Measurements from ENCODE around the gene PALMD.

Gene PALMD

DNA sequence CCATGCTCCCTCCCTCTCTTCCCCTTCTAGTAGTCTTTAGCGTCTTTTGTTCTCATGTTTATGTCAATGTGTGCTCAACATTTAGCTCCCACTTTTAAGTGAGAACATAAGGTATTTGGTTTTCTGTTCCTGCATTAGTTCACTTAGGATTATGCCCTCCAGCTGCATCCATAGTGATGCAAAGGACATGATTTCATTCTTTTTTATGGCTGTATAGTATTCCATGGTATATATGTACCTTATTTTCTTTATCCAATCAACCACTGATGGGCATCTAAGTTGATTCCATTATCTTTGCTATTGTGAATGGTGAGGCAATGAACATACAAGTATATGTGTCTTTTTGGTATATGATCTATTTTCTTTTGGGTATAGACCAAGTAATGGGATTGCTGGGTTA, 38.3 kb upstream of the PALMD start:
- WGBS (ENCODE audit: insufficient coverage, insufficient read length): no CpG with 5 or more reads among the region's 1 CpG

DNA sequence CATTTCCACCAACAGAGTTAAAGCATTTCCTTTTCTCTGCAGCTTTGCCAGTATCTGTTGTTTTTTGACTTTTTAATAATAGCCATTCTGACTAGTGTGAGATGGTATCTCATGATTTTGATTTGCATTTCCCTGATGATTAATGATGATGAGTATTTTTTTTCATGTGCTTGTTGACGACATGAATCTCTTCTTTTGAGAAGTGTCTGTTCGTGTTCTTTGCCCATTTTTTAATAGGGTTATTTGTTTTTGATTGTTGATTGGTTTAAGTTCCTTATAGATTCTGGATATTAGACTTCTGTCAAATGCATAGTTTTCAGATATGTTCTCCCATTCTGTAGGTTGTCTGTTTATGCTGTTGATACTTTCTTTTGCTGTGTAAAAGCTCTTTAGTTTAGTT, 37.9 kb upstream of the PALMD start:
- DNase-seq (ENCODE audit: low read depth, low spot score): no peak
- no peaks in the 10 kb centered on the region for H3K4me1 ChIP-seq (ENCODE audit: control insufficient read depth, insufficient read depth, low read length)
- no peak overlapping the region for H3K27ac ChIP-seq (ENCODE audit: low read length)
- no peaks in the 10 kb centered on the region for H3K27me3 ChIP-seq (ENCODE audit: control insufficient read depth, insufficient read depth, low read length)
- no peaks in the 10 kb centered on the region for H3K9me3 ChIP-seq (ENCODE audit: control insufficient read depth, insufficient read depth, low read length)
- no peak overlapping the region for H3K4me3 ChIP-seq (ENCODE audit: low read length)
- H3K36me3 ChIP-seq (ENCODE audit: control insufficient read depth, insufficient read depth, low read length): no peaks in the 10 kb centered on the region
- WGBS (ENCODE audit: insufficient coverage, insufficient read length): no CpG with 5 or more reads among the region's 2 CpGs

More for the DNA sequence above, 38.3 kb upstream of the PALMD start:
- no peaks in the 10 kb centered on the region for H3K36me3 ChIP-seq (ENCODE audit: control insufficient read depth, insufficient read depth, low read length)
- no peaks in the 10 kb centered on the region for H3K27me3 ChIP-seq (ENCODE audit: control insufficient read depth, insufficient read depth, low read length)
- no peak overlapping the region for H3K4me3 ChIP-seq (ENCODE audit: low read length)
- no peak overlapping the region for H3K27ac ChIP-seq (ENCODE audit: low read length)
- H3K9me3 ChIP-seq (ENCODE audit: control insufficient read depth, insufficient read depth, low read length): no peaks in the 10 kb centered on the region
- DNase-seq (ENCODE audit: low read depth, low spot score): no peak
- no peaks in the 10 kb centered on the region for H3K4me1 ChIP-seq (ENCODE audit: control insufficient read depth, insufficient read depth, low read length)

DNA sequence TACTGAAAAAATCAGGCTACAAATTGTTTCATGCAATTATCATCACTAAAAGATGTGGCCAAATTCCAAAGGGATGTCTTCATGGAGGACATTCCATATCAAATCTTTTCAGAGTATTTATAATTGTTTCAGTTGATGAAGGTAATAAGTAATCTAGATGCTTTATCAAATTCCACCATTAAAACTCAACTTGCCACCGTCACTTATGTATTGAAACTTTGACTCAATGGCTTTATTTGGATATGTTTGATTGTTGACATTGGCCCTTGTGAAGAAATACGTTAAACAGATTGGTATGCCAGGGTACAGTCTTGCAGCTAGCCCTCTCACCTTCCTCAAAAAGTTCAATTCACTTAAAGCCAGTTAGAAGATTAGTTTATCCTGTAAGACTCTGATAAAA, 32.2 kb upstream of the PALMD start:
- H3K36me3 ChIP-seq (ENCODE audit: control insufficient read depth, insufficient read depth, low read length): no peaks in the 10 kb centered on the region
- no peak overlapping the region for H3K27ac ChIP-seq (ENCODE audit: low read length)
- H3K4me1 ChIP-seq (ENCODE audit: control insufficient read depth, insufficient read depth, low read length): no peaks in the 10 kb centered on the region
- H3K9me3 ChIP-seq (ENCODE audit: control insufficient read depth, insufficient read depth, low read length): no peaks in the 10 kb centered on the region
- no CpG with 5 or more reads among the region's 2 CpGs for WGBS (ENCODE audit: insufficient coverage, insufficient read length)
- no peak overlapping the region for H3K4me3 ChIP-seq (ENCODE audit: low read length)
- DNase-seq (ENCODE audit: low read depth, low spot score): no peak
- H3K27me3 ChIP-seq (ENCODE audit: control insufficient read depth, insufficient read depth, low read length): no peaks in the 10 kb centered on the region

DNA sequence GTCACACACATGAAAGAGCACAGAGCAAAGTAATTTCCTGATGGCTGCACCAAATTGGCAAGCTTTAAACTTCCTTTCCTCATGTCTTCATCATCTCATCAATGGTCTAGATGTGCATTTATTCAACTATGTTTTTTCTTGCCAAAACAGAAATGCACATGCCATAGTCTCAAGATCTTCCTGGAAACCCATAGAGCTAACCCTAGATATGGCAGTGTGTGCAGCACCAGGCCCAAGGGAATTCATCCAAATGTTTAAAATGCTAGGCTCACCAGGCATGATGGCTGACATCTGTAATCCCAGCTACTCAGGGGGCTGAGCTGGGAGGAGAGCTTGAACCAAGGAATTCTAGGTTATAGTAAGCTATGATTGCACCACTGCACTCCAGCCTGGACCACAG, 31.2 kb upstream of the PALMD start:
- Histone ChIP-seq H3K4me3 (ENCODE audit: low read length) (no peak overlapping the region), H3K27me3 (ENCODE audit: control insufficient read depth, insufficient read depth, low read length) (no peaks in the 10 kb centered on the region), H3K36me3 (ENCODE audit: control insufficient read depth, insufficient read depth, low read length) (no peaks in the 10 kb centered on the region), H3K4me1 (ENCODE audit: control insufficient read depth, insufficient read depth, low read length) (no peaks in the 10 kb centered on the region), H3K9me3 (ENCODE audit: control insufficient read depth, insufficient read depth, low read length) (no peaks in the 10 kb centered on the region), H3K27ac (ENCODE audit: low read length) (no peak overlapping the region)
- DNase-seq (ENCODE audit: low read depth, low spot score): no peak

DNA sequence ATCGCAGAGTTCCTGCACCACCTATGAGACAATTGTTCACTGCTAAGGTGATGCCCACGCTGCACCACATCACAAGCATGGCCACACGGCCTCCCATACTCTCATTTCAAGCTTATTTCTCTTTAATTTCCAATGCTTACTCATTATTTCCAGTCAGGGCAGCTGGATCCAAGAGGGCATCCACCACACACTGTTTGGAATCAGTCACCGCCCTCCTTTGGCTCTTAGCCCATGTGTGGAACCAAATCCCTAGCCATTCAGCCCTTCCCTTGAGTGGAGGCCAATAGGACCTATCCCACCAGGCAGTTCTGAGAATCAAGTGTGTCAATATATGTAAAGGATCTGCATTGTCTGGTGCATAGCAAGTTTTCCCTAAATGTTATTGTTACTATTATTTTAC, 26.3 kb upstream of the PALMD start:
- Histone ChIP-seq H3K36me3 (ENCODE audit: control insufficient read depth, insufficient read depth, low read length) (no peaks in the 10 kb centered on the region), H3K9me3 (ENCODE audit: control insufficient read depth, insufficient read depth, low read length) (no peaks in the 10 kb centered on the region), H3K4me3 (ENCODE audit: low read length) (no peak overlapping the region), H3K4me1 (ENCODE audit: control insufficient read depth, insufficient read depth, low read length) (no peaks in the 10 kb centered on the region), H3K27me3 (ENCODE audit: control insufficient read depth, insufficient read depth, low read length) (no peaks in the 10 kb centered on the region), H3K27ac (ENCODE audit: low read length) (no peak overlapping the region)
- no peak for DNase-seq (ENCODE audit: low read depth, low spot score)
- no CpG with 5 or more reads among the region's 4 CpGs for WGBS (ENCODE audit: insufficient coverage, insufficient read length)

DNA sequence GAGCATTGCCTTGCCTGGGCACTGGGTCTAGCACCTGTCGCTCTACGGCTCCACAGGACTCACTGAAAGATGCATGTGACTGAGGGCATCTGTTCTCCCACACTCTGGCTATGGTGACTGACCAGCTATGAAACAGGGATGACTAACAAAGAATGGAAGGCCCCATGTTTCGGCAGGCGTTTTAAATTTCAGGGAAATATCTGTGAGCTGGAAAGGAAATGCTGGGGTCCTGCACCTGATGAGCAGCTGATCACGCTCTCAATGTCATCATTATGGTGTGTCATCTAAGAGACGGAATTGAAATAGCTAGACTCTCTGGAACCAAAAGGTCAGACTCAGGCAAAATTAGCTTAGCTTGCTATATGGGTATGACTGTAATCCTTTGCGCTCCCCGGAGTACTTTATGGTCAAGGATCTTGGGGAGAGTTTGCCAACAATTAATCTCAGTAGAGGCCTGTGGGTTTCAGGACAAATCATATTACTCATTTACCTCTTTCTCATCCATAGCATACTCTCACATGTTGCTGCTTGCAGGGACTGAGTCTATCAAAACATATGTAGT, 24.5 kb upstream of the PALMD start:
- no peak for DNase-seq (ENCODE audit: low read depth, low spot score)
- no peak overlapping the region for H3K27ac ChIP-seq (ENCODE audit: low read length)
- WGBS (ENCODE audit: insufficient coverage, insufficient read length): no CpG with 5 or more reads among the region's 8 CpGs
- no peaks in the 10 kb centered on the region for H3K4me1 ChIP-seq (ENCODE audit: control insufficient read depth, insufficient read depth, low read length)
- no peaks in the 10 kb centered on the region for H3K9me3 ChIP-seq (ENCODE audit: control insufficient read depth, insufficient read depth, low read length)
- no peak overlapping the region for H3K4me3 ChIP-seq (ENCODE audit: low read length)
- no peaks in the 10 kb centered on the region for H3K36me3 ChIP-seq (ENCODE audit: control insufficient read depth, insufficient read depth, low read length)
- H3K27me3 ChIP-seq (ENCODE audit: control insufficient read depth, insufficient read depth, low read length): no peaks in the 10 kb centered on the region

DNA sequence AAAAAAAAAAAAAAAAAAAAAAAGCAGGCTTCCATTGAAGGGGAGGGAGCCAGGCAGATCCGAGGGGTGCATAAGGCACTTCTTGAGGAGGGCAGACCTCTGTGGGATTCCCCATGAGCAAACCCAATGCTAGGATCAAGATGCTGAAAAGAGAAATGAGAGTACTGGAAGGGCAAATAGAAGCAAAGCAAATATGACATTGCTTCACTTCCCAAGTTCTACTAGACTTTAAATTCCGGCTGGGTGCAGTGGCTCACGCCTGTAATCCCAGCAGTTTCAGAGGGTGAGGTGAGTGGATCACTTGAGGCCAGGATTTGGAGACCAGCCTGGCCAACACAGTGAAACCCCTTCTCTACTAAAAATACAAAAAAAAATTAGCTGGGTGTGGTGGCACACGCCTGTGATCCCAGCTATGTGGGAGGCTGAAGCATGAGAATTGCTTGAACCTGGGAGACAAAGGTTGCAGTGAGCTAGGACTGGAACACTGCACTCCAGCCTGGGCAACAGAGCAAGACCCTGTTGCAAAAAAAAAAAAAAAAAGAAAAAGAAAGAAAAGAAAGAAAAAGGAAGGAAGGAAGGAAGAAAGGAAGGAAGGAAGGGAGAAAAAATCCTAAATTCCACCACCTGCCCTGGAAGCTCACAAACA, 23.1 kb upstream of the PALMD start:
- no peak for DNase-seq (ENCODE audit: low read depth, low spot score)
- Histone ChIP-seq H3K36me3 (ENCODE audit: control insufficient read depth, insufficient read depth, low read length) (no peaks in the 10 kb centered on the region), H3K27me3 (ENCODE audit: control insufficient read depth, insufficient read depth, low read length) (no peaks in the 10 kb centered on the region), H3K4me1 (ENCODE audit: control insufficient read depth, insufficient read depth, low read length) (no peaks in the 10 kb centered on the region), H3K4me3 (ENCODE audit: low read length) (no peak overlapping the region), H3K27ac (ENCODE audit: low read length) (no peak overlapping the region), H3K9me3 (ENCODE audit: control insufficient read depth, insufficient read depth, low read length) (no peaks in the 10 kb centered on the region)
- no CpG with 5 or more reads among the region's 4 CpGs for whole genome bisulfite sequencing (ENCODE audit: insufficient coverage, insufficient read length)

DNA sequence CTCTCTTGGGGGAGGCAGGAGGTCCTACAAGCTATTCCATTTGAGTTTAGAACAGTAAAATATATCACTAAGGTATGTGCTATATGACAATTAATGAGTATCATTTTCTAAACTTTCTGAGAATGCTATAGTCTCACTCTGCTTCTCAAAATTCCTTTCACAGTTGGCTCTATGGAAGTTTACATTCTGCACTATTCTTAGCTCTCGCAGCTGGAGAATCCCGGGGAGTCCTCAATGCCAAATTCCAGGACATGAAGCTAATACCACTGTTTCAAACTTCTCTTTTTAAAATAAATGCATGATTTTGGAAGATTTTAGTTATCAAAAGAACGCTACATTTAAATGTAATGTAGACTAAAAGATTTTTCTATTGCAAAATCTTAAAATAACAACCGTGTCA, 22.4 kb upstream of the PALMD start:
- no peaks in the 10 kb centered on the region for H3K4me1 ChIP-seq (ENCODE audit: control insufficient read depth, insufficient read depth, low read length)
- no peaks in the 10 kb centered on the region for H3K27me3 ChIP-seq (ENCODE audit: control insufficient read depth, insufficient read depth, low read length)
- H3K4me3 ChIP-seq (ENCODE audit: low read length): no peak overlapping the region
- H3K9me3 ChIP-seq (ENCODE audit: control insufficient read depth, insufficient read depth, low read length): no peaks in the 10 kb centered on the region
- DNase-seq (ENCODE audit: low read depth, low spot score): no peak
- H3K36me3 ChIP-seq (ENCODE audit: control insufficient read depth, insufficient read depth, low read length): no peaks in the 10 kb centered on the region
- no peak overlapping the region for H3K27ac ChIP-seq (ENCODE audit: low read length)
- no CpG with 5 or more reads among the region's 4 CpGs for WGBS (ENCODE audit: insufficient coverage, insufficient read length)

DNA sequence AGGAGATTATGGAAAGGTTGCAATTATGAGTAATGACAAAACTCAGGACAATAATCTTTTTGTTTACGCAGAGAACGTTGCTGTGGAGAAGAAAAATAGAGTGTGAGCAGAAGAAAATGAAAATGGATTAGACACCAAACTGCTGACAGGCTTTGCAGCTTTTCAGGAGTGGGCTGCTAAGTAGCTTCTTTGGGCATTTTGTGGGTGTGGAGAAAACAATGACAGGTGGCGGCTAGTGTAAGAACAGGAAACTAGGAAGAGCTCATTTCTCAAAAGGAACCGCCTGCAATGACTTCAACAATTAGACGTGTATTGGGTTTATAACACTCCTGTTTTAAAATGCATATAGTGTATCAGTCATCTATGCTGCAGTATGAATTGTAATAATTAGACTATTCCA, 18.3 kb upstream of the PALMD start:
- no CpG with 5 or more reads among the region's 5 CpGs for WGBS (ENCODE audit: insufficient coverage, insufficient read length)
- no peaks in the 10 kb centered on the region for H3K9me3 ChIP-seq (ENCODE audit: control insufficient read depth, insufficient read depth, low read length)
- H3K4me1 ChIP-seq (ENCODE audit: control insufficient read depth, insufficient read depth, low read length): no peaks in the 10 kb centered on the region
- H3K4me3 ChIP-seq (ENCODE audit: low read length): no peak overlapping the region
- H3K36me3 ChIP-seq (ENCODE audit: control insufficient read depth, insufficient read depth, low read length): no peaks in the 10 kb centered on the region
- DNase-seq (ENCODE audit: low read depth, low spot score): no peak
- no peak overlapping the region for H3K27ac ChIP-seq (ENCODE audit: low read length)
- H3K27me3 ChIP-seq (ENCODE audit: control insufficient read depth, insufficient read depth, low read length): no peaks in the 10 kb centered on the region

DNA sequence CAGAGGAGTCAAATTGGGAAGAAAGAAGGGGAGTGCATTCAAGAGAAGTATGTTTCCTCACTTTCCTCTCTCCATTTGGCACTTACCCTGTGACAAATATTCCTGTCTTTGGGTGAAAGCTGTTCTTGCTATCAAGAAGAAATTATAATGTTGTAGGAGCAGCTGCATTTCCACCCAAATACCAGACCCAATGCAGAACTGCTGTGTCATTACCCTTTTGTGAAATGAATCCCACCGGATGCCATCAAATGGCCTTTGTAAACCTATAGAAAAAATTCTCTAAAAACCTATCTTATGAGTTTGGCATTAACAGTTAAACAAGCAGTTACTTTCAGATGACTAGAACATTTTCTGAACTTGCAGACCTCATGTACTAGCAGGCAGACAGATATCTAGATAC, 16.7 kb upstream of the PALMD start:
- Histone ChIP-seq H3K27ac (ENCODE audit: low read length) (no peak overlapping the region), H3K4me3 (ENCODE audit: low read length) (no peak overlapping the region), H3K9me3 (ENCODE audit: control insufficient read depth, insufficient read depth, low read length) (no peaks in the 10 kb centered on the region), H3K4me1 (ENCODE audit: control insufficient read depth, insufficient read depth, low read length) (no peaks in the 10 kb centered on the region), H3K36me3 (ENCODE audit: control insufficient read depth, insufficient read depth, low read length) (no peaks in the 10 kb centered on the region), H3K27me3 (ENCODE audit: control insufficient read depth, insufficient read depth, low read length) (no peaks in the 10 kb centered on the region)
- WGBS (ENCODE audit: insufficient coverage, insufficient read length): no CpG with 5 or more reads among the region's 1 CpG
- no peak for DNase-seq (ENCODE audit: low read depth, low spot score)

DNA sequence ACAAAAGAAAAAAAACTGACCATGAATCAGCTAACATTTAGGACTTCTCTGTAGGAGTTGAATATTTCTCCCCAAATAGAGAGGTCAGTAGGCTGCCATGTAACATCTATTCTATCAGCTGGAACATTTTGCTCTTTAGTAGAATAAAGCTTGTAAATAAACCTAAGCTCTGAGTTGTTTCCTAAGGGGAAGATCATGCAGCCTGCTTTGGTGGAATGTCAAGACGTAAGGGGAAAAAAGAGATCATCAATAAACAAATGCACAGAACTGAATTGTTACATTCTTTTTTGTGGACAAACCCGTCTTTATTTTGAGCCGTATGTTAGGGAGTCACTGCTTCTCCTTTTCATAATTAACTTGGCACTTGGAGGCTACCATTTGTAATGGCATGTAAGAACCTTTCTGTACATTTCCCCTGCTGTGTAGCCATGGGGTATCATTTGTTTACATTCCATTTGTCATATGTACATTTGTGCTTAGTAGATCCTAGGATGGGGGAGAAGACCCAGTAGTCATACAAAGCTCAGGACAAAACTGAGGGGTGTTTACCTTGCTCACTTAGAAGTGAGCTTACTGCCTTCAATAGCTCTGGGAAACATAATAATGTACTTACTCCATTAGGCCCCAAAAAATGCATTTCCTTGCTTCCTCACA, 10.8 kb upstream of the PALMD start:
- Histone ChIP-seq H3K36me3 (ENCODE audit: control insufficient read depth, insufficient read depth, low read length) (no peaks in the 10 kb centered on the region), H3K27me3 (ENCODE audit: control insufficient read depth, insufficient read depth, low read length) (no peaks in the 10 kb centered on the region)
- WGBS (ENCODE audit: insufficient coverage, insufficient read length): no CpG with 5 or more reads among the region's 3 CpGs

More for the DNA sequence above, 10.8 kb upstream of the PALMD start:
- Histone ChIP-seq H3K27ac (ENCODE audit: low read length) (no peak overlapping the region), H3K4me3 (ENCODE audit: low read length) (no peak overlapping the region), H3K4me1 (ENCODE audit: control insufficient read depth, insufficient read depth, low read length) (no peaks in the 10 kb centered on the region), H3K9me3 (ENCODE audit: control insufficient read depth, insufficient read depth, low read length) (no peaks in the 10 kb centered on the region)
- no peak for DNase-seq (ENCODE audit: low read depth, low spot score)

Data from iPS DF 6.9 (cell line).